Cerebellar cortex (tissue), 1 donor: ENCODE measurements around the gene MDC1.

Experiments used
- DNase-seq: peaks from one replicate; pipeline ENCODE4 v3.0.0-alpha.2; 2015; ENCODE audit warnings: low spot score

Gene MDC1

DNA sequence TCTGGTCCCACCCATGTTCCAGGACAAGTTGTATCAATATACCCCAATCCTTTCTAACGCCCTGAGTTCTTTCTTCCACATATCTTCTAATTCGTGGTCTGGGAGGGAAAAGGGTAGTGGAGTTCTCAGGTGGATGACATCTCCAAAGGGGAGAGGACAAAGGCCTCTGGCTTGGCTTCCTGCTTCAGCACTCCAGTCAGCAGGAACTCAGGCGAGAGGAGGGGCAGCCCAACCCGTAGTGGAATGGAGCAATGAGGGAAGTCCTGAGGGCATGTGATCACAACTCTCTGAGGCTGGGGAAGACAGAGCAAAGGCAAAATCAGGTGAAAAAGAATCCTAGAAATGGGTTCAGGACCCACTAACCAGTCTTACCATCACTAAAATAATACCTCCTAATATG is 16.7 kb downstream of the MDC1 start:
- DNase-seq = no peak

- no peak for DNase-seq
Observed at GRCh38 chr6:30696432-30696831, 20.6 kb downstream of the MDC1 start.

DNA sequence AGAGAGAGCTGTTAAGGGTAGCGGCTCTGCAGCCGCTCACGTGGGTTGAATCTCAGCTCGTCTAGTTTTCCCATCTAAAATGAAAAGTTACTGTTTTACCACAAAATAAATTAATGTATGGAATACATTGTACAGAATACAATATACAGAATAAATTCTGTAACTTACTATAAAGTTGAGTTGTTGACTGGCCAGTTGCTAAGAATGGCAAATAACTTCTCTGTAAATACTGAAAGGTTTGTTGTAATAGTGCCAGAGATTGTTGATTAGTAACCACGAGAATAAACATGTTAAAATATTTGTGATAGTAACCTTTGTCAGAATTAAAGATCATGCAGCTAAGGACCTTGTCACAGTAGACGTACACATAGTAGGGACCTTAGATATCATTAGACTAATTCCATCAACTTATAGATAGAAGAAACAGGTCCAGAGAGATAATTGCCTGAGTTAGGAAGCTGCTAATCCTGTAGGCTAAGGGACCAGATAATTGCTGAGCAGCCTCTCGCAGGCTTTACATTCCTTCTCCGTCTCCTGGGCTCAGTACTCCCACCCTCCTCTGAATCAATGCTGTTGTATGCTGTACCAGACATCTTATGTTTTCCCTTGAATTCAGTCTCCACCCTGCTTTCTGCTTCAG is 25.8 kb downstream of the MDC1 start:
- peak; percentile 45 for DNase-seq

DNA sequence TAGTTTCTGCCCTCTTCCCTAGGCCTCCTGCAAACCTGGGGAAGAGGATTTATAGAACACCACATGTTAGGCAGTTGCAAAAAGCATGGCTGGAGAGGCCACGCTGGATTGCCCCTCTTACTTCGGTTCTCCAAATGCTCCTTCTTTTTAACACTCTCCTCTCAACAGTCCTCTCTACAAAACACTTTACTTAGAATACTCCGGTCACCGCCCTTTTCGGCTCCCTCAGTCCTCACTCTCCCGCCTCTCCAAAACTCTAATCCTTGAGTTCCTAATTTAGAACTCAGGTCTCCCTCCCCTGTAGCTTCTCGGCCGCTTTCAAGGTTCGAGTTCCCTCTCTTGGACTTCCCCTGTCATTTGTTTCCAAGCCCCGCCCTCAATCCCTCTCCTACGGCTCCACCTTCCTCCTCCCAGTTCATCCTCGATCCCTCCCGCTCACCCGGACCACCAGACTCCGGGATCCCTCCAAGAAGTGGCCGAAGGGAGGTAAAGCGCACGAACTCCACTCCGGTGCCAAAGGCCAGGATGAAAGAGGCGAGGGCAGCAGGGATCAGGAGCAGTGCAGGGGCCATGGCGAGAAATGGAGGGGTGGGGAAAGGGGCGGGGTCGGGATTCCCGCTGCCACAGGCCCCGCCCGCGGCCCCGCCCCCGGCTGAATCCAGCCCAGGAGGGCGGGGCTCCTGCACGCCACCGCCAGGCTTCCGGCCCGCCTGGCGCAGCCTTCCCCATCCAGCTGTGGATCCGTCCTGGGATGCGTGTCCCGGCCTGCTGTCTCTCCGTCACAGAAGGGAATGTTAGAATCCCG is 26.5 kb downstream of the MDC1 start, which contains the start of gene NRM:
NRM (minus strand) TSS at position 582 of the 805 bp plus-strand sequence; CDS start at position 572, 10 bp downstream.
- DNase-seq = peak; percentile 91

DNA sequence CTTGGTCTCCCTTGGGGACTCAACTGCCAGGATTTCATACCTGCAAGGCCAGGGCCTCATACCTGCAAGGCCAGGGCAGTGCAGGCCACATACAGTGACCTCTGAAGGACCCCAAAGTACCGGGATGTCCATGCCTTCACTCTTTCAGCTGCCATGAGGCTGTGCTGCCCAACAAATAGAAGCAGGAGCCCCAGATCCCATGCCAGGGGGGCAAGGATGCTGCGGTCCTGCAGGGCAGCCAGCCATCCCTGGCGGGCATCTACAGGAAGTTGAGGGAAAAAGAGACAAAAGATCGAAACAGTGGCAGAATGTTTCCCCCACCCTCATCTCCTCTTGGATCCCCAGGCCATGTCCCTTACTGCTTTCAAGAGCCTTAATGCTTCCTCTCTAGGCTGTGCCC is 27.1 kb downstream of the MDC1 start:
- DNase-seq = no peak

DNA sequence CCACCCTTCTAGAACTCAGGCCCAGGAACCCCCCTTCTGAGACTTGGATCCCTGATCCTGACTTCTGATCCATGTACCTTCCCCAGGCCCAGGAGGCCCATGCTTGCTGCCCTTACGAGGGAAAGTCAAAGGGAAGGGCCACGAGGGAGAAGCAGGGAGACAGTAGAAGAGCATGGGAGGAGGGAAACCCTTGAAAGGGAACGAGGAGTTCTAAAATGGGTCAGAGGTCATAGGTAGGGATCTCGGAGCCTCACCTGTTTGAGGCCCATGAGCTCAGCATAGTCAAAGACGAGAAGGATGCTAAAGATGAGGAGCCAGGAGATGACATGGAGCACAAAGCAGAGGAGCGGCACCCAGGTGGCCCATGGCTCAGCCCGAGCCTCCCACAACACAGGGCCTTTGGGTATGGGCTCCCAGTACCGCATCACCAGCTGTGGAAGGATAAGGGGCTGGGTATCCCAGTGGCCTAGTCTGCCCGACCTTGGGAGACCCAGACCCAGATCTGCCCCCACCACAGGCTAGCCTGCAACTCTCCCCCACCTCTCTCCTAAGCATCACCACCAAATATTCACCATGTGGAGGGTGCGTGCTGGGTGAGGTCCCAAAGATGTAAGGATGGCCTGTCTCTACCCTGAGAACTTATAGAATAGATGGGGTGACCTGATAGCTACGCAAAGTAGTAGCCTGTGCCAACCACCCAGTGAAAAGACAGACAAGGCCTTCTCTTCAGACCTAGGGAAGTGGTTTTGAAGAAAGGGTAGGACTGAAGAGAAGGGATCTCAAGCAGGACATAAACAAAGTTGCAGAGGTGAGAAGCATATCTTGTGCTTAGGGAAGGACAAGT is 27.8 kb downstream of the MDC1 start:
- no peak for DNase-seq

GRCh38 chr6:30688569-30688968 is 28.5 kb downstream of the MDC1 start:
- no peak for DNase-seq

DNA sequence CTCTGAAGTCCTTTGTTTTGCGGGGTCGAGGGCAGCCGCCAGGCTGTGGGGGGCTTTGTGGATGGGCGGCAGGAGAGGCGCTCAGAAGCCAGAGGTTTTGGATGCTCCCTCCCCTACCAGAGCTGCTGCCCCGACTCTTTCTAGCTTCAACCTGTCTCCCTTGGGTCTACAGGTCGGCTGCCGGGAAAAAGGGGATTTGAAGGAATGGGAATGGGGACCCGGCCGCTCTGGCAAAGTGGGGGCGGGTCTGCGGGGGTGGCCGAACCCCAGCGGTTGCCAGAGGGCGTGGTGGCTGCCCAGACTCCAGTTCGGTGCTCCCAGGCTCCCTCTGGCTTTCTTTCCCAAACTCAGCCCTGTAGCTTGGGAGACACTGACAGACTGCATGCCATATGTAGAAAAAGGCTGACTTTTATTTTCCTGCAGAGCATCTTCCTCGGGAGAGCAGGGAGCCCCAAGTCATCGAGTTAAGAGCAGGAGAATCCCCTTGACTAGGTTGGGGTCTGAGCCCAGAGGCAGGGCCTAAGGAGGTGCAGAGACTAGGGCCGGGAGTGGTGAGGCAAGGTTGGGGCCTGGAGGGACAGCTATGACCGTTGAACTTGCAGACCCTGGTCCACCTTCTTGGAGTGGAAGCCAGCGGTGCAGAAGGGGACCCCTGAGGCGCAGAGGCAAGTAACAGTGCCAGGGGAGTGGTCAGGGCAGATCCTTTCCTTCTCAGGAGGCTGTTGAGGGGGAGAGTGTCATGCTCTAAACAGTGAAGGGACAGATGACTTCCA is 29.2 kb downstream of the MDC1 start:
- peak; percentile 42 for DNase-seq

DNA sequence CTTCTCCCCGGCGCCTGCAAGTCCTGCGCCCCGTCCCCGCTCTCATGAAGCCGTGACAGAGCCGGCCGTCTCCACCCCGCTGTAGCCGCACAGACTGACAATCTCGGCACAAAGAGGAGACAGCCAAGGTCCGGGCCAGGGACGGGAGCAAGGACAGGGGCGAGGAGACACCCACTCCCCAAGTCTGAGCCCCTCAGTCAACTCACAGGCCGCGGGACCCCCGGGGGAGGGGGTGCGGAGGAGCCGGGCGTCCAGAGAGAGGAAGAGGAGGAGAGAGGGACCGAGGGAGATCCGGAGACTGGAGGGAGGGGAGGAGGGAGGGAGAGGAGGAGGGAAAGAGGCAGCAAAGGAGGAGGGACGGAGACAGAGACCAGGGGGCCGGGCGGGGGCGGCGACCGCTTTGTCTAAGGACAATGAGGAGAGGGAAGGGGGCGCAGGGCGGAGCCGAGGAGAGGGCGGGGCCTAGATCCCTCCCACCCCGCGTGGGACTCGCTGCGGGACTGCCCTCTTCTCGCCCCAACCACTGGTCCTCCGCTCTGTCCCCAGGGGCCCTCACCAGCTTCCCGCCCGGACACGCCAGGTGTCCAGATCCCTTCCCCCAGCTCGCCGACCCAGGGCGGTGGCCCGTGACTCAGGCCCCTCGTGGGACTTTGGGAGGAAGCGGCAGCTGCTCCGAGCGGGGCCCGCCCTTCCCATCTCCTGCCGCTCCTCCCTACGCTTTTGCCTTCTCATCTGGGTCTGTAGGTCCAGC is 30.0 kb downstream of the MDC1 start:
- DNase-seq = peak; percentile 80

GRCh38 chr6:30686009-30686907 is 30.8 kb downstream of the MDC1 start, which contains the start of gene PPP1R18:
TSS of gene PPP1R18 (minus strand) at chr6:30686645. CDS start at chr6:30686018, 627 bp downstream.
- peak; percentile 44 for DNase-seq

DNA sequence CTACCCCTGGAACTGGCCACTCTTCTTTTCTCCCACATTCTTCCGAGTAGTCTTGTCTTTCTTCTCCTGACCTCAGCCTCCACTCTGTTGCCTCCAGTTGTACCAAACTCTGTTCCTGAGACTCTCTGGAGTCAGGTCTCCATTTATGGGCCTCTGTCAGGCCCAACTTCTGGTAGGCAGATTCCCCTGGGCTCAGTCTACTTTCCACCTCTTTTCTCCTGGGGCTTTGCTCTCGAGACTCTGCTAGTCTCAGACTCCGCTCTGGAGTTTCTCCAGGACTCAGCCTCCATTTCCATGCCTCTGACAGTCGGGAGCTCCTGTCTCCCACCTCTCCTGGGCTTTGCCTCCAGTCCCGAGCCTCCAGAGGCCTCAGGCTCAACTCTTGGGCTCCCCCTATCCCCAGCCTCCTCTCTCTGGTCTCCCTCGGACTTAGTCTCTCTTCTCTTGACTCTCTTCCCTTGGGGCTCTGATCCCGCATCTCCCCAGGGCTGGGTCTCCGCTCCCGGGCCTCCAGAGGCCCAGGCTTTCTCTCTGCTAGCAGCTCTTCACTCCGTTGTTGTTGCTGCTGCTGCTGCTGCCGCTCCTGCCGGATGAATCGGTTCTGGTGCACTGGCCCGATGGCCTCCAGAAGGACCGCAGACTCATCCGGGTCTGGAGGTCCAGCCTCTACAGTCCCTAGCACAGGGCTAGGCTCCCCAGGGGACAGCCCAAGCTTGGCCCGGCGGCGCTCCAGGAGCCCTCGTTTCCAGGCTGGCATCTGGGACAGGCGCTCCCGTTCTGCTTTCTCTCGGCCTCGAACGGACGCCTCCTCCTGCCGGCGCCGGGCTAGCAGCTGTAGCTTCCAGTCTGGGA is 31.7 kb downstream of the MDC1 start:
- no peak for DNase-seq

DNA sequence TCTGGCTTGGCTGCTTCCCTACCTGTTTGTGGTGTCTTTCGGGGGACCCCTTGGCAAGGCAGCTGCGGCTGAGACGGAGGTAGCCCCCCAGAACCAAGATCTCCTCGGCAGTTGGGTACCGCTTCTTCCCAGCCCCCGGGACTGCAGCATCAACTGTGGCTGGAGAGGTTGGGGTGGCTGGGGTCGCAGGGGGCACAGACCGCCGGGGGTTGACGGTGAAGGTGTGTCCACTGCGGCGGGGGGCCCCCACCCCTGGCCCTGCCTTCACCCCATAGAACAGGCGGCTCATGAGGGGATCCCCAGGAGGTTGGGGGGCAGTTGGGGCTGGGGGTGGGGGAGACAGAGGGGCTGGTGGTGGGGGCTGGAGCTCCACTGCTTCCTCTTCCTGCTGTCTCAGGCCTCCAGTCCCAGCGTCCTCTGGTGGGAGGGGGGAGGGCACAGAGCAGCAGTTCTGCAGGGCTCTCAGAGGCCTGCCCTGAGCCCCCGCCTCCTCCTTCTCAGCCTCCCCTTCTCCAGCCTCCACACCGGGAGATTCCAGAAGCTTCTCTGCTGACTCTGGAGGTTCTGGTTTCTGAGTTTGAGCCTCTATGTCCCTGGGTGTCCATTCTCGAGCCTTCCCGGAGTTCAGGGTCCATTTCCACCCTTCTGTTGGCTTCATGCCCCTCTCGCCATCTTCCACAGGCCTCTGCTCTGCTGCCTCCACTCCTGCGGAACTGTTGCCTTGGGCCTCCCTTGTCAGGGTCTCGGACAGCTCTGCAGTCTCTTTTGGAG is 32.5 kb downstream of the MDC1 start:
- no peak for DNase-seq

- no peak for DNase-seq
Observed at GRCh38 chr6:30683980-30684338, 33.1 kb downstream of the MDC1 start.

GRCh38 chr6:30683183-30683979 is 33.7 kb downstream of the MDC1 start:
- no peak for DNase-seq

DNA sequence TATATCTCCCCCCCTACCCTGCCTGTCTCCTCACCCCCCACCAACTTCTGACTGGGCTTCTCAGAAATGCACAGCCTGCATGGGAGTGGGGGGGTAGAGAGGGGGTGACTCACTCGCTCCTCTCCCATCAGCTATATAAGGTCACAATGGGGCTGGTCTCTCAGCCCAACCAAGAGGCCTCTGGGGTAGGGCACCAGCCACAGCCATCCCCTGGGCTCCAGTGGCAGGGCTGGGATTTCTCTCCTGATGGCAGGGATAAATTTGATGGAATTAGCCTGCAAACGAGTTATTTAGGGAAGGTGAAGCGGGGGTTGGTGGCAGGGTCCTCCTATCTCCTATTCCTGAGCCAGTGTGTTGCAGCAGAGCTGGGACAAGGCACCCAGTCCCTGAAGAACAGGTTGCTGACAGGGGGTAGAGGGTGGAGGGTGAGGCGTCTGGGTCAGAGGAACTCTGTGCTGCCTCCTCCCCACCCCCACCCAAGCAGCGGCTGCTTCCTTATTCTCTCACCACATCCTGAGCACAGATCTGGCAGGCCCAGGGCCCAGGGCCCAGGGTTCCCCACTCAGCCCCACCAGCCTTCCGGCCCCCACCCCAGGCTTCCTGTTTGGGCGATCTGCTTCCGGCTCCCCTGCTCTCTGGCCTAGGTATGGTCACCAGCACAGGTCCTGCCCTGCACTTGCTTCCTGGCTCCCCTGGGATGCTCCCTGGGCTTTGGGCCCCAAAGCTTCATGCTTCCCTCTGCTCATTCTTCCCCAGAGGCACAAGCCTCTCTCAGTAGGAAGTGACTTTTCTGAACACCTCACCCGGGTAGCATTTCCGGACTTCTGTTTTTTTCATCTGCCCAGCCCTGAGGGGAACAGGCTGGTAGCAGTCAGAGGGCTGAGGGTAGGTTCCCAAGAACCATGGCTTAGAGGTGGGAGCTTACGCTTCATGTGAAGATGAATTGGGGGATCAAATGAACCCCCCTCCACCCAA is 34.7 kb downstream of the MDC1 start:
- no peak for DNase-seq

- no peak for DNase-seq
Observed at GRCh38 chr6:30681766-30682142, 35.3 kb downstream of the MDC1 start.
